HCT116 (cell line): ENCODE results near the gene ZSCAN16. TPM values are rescaled to one million over a fixed set of nuclear protein-coding genes. Genes with fewer than 3 reads are reported as not detected.

ENCODE experiments used
- ATAC-seq: fragments of 200-7000 bp; cut with Tn5 transposase; 2 replicates; pipeline ENCODE4 v1.9.1; 2020; ENCODE audit warnings: mild to moderate bottlenecking, moderate library complexity
- BruUV-seq: library from RNA; stranded (reverse); fragments of 400-500 nt; replicated peaks from 2 replicates; lab custom pipeline; 2021; lab: Mats Ljungman, UMichigan
- CTCF ChIA-PET: fragments of 300-600 bp; sonication (Branson Sonifier 250); formaldehyde crosslinking; loops from one replicate; lab custom pipeline; 2021; ENCODE audit warnings: antibody characterized with exemption; lab: Charles Lee
- POLR2A ChIA-PET: fragments of 300-600, 350-600 bp; sonication (Branson Sonifier 250); formaldehyde crosslinking; loops from one replicate; lab custom pipeline; 2021; ENCODE audit warnings: antibody characterized with exemption; lab: Charles Lee
- RAD21 ChIA-PET, 2 experiments: fragments of 300-600 bp; sonication (Branson Sonifier 250); formaldehyde crosslinking; loops; one replicate each; lab custom pipeline; 2023; ENCODE audit warnings: low total read pairs in 2 of 2; ENCODE audit not compliant: uncharacterized antibody in 2 of 2, unreplicated experiment in 2 of 2, low non-redundant PET in 1 of 2; lab: Charles Lee
- DNase-seq: peaks from one replicate; pipeline ENCODE4 v3.0.0-alpha.2; 2010; ENCODE audit warnings: low read depth, low spot score
- H2AFZ ChIP-seq: fragments of 200-600 bp; shearing (Covaris generic), sonication (generic); 2 replicates; pipeline ENCODE4 v1.6.1; 2017; ENCODE audit warnings: low read depth, mixed run types, mixed read lengths, antibody characterized with exemption, low read length; ENCODE audit not compliant: poor library complexity, severe bottlenecking
- H3K27ac ChIP-seq: 2 replicates; pipeline ENCODE4 v1.5.1; 2012; ENCODE audit warnings: low read depth, low read length
- H3K27me3 ChIP-seq: fragments of 200-600 bp; sonication (generic); 2 replicates; pipeline ENCODE4 v1.6.1; 2016; ENCODE audit warnings: mixed run types, low read length, mixed read lengths; ENCODE audit not compliant: insufficient read depth
- H3K36me3 ChIP-seq, 2 experiments: fragments of 200-500 bp in 1 of 2; fragments of 200-600 bp in 1 of 2; sonication (Bioruptor generic) in 1 of 2; sonication (generic) in 1 of 2; 2 replicates each; pipeline versions ENCODE4 v1.5.1 to v1.6.1; 2014 to 2016; ENCODE audit warnings: low read length in 2 of 2, inconsistent platforms in 1 of 2, mixed read lengths in 1 of 2, mixed run types in 1 of 2; ENCODE audit not compliant: insufficient read depth in 2 of 2, control insufficient read depth in 1 of 2
- H3K4me1 ChIP-seq, 2 experiments: fragments of 200-600 bp in 1 of 2; sonication (generic) in 1 of 2; 2 replicates each; pipeline versions ENCODE4 v1.5.1 to v1.6.1; 2012 to 2017; ENCODE audit warnings: low read length in 2 of 2, inconsistent platforms in 1 of 2, mild to moderate bottlenecking in 1 of 2, mixed read lengths in 1 of 2, mixed run types in 1 of 2, moderate library complexity in 1 of 2; ENCODE audit not compliant: insufficient read depth in 2 of 2, control insufficient read depth in 1 of 2
- H3K4me2 ChIP-seq: fragments of 200-600 bp; sonication (generic); 2 replicates; pipeline ENCODE4 v1.6.1; 2017; ENCODE audit warnings: mixed run types, low read length, mixed read lengths
- H3K4me3 ChIP-seq, 2 experiments: fragments of 200-600 bp in 1 of 2; sonication (generic) in 1 of 2; replicated peaks in 1 of 2; 2 replicates each; pipeline ENCODE4 v1.5.1; 2011 to 2016; ENCODE audit warnings: low read length in 2 of 2, control low read depth in 1 of 2, low read depth in 1 of 2, mild to moderate bottlenecking in 1 of 2, mixed read lengths in 1 of 2, mixed run types in 1 of 2
- H3K79me2 ChIP-seq: fragments of 200-600 bp; sonication (generic); 2 replicates; pipeline ENCODE4 v1.6.1; 2017; ENCODE audit warnings: mild to moderate bottlenecking, mixed run types, low read length, moderate library complexity, mixed read lengths; ENCODE audit not compliant: insufficient read depth
- H3K9ac ChIP-seq: fragments of 200-600 bp; sonication (generic); 2 replicates; pipeline ENCODE4 v1.6.1; 2016; ENCODE audit warnings: low read length, mixed read lengths
- H3K9me2 ChIP-seq: fragments of 200-600 bp; sonication (generic), shearing (Covaris generic); 2 replicates; pipeline ENCODE4 v1.6.1; 2017; ENCODE audit warnings: mixed run types, mild to moderate bottlenecking, moderate library complexity; ENCODE audit not compliant: insufficient read depth
- H3K9me3 ChIP-seq, 2 experiments: fragments of 200-500 bp in 1 of 2; fragments of 200-600 bp in 1 of 2; sonication (Bioruptor generic) in 1 of 2; sonication (generic) in 1 of 2; 2 replicates each; pipeline ENCODE4 v1.6.1; 2014 to 2017; ENCODE audit warnings: low read length in 2 of 2, mixed read lengths in 2 of 2, inconsistent platforms in 1 of 2, low read depth in 1 of 2, mild to moderate bottlenecking in 1 of 2, mixed run types in 1 of 2, moderate library complexity in 1 of 2; ENCODE audit not compliant: control insufficient read depth in 1 of 2, insufficient read depth in 1 of 2
- H4K20me1 ChIP-seq: fragments of 200-600 bp; sonication (generic), shearing (Covaris generic); 2 replicates; pipeline ENCODE4 v1.6.1; 2017; ENCODE audit warnings: mixed run types, mild to moderate bottlenecking, moderate library complexity; ENCODE audit not compliant: insufficient read depth
- CEBPB ChIP-seq: IDR thresholded peaks from 2 replicates; pipeline ENCODE4 v1.6.1; 2012; ENCODE audit warnings: low read depth
- ELF1 ChIP-seq: IDR thresholded peaks from 2 replicates; pipeline ENCODE4 v1.6.1; 2012; ENCODE audit warnings: low read depth, borderline replicate concordance
- POLR2A ChIP-seq: IDR thresholded peaks from 2 replicates; pipeline ENCODE4 v1.7.0; 2011; ENCODE audit warnings: borderline replicate concordance; ENCODE audit not compliant: insufficient read depth, insufficient read length; ENCODE audit errors: extremely low read depth
- POLR2AphosphoS5 ChIP-seq: IDR thresholded peaks from 2 replicates; pipeline ENCODE4 v1.6.1; 2011; ENCODE audit warnings: mild to moderate bottlenecking, low read depth, low read length, moderate library complexity
- SRF ChIP-seq: IDR thresholded peaks from 2 replicates; pipeline ENCODE4 v1.6.1; 2012; ENCODE audit warnings: low read depth
- TCF7L2 ChIP-seq: IDR thresholded peaks from 2 replicates; pipeline ENCODE4 v1.7.0; 2011; ENCODE audit warnings: borderline replicate concordance, inconsistent platforms; ENCODE audit not compliant: insufficient read depth, insufficient read length; ENCODE audit errors: extremely low read depth
- YY1 ChIP-seq: IDR thresholded peaks from 2 replicates; pipeline ENCODE4 v1.6.1; 2011; ENCODE audit warnings: low read length, low read depth, moderate library complexity, mild to moderate bottlenecking; ENCODE audit not compliant: insufficient replicate concordance; ENCODE audit errors: extremely low read depth
- intact Hi-C: fragments of 100-400 bp; cut with micrococcal nuclease; formaldehyde crosslinking; loops from 2 replicates; pipeline ENCODE4 v1.10.0; 2022
- total RNA-seq: library from RNA; stranded (reverse); gene quantifications from one replicate; pipeline ENCODE4 v1.2.1, GENCODE V29; 2021; ENCODE audit not compliant: unreplicated experiment
- TF ChIP-seq, protein P1 (sequence below): IDR thresholded peaks from 2 replicates; pipeline ENCODE4 v1.6.1; 2011; ENCODE audit warnings: mild to moderate bottlenecking, low read length, moderate library complexity; ENCODE audit not compliant: insufficient replicate concordance; ENCODE audit errors: extremely low read depth

ZSCAN16 gene
- total RNA-seq, 1 experiment from 2014 or later, result 5.0 TPM

GRCh38 chr6:28105245-28105639, 19.2 kb upstream of the ZSCAN16 start:
- POLR2A ChIA-PET, result interaction anchor here (0.9 to 1.0 kb wide), 2 partner anchors 251 to 267 kb away, joined by 3 to 4 read pairs; a partner anchor contains a TSS
- no peaks in the 10 kb centered on the region for H4K20me1 ChIP-seq
- no peak for TF ChIP-seq SRF
- peak; percentile 19 for TF ChIP-seq TCF7L2
- TF ChIP-seq, all 23 proteins: peak for 1
- peak overlapping the region; percentile 58 for H3K4me2 ChIP-seq
- DNase-seq (no peak), ATAC-seq (peak; percentile 39)
- no peaks in the 10 kb centered on the region for H3K79me2 ChIP-seq
- intact Hi-C loops, result no loop called here
- H3K4me3 ChIP-seq, result peak overlapping the region; percentile 49 to 56
- peak overlapping the region; percentile 76 for H3K27ac ChIP-seq
- no peaks in the 10 kb centered on the region for H3K27me3 ChIP-seq
- H3K36me3 ChIP-seq, result no peaks in the 10 kb centered on the region
- BruUV-seq, result TSS peak; percentile 88
- no peak overlapping the region for H2AFZ ChIP-seq
- H3K4me1 ChIP-seq, result peaks cover 0 to 5% of the 10 kb centered on the region in 2 experiments; a peak in 2 of 4 replicates
- no peaks in the 10 kb centered on the region for H3K9me3 ChIP-seq
- H3K9me2 ChIP-seq, result no peaks in the 10 kb centered on the region
- ChIA-PET CTCF (interaction anchor here (1.0 kb wide), 1 partner anchor 36 kb away, joined by 3 read pairs; the partner anchor contains the start of gene ZKSCAN8), RAD21 (no interaction called here)
- peak overlapping the region; percentile 64 for H3K9ac ChIP-seq

GRCh38 chr6:28107506-28107905, 16.9 kb upstream of the ZSCAN16 start:
- TF ChIP-seq, protein P1, sequence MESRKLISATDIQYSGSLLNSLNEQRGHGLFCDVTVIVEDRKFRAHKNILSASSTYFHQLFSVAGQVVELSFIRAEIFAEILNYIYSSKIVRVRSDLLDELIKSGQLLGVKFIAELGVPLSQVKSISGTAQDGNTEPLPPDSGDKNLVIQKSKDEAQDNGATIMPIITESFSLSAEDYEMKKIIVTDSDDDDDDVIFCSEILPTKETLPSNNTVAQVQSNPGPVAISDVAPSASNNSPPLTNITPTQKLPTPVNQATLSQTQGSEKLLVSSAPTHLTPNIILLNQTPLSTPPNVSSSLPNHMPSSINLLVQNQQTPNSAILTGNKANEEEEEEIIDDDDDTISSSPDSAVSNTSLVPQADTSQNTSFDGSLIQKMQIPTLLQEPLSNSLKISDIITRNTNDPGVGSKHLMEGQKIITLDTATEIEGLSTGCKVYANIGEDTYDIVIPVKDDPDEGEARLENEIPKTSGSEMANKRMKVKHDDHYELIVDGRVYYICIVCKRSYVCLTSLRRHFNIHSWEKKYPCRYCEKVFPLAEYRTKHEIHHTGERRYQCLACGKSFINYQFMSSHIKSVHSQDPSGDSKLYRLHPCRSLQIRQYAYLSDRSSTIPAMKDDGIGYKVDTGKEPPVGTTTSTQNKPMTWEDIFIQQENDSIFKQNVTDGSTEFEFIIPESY, result no peak
- TF ChIP-seq POLR2AphosphoS5, result no peak
- no peak for TF ChIP-seq TCF7L2
- TF ChIP-seq ELF1, result no peak
- no peak for TF ChIP-seq CEBPB
- no peak for TF ChIP-seq YY1
- TF ChIP-seq POLR2A, result no peak

More at GRCh38 chr6:28107506-28107905, 16.9 kb upstream of the ZSCAN16 start:
- H4K20me1 ChIP-seq, result no peaks in the 10 kb centered on the region
- no peak overlapping the region for H3K4me3 ChIP-seq
- no peak overlapping the region for H3K27ac ChIP-seq
- no TSS peak for BruUV-seq
- H3K27me3 ChIP-seq, result no peaks in the 10 kb centered on the region
- H3K4me2 ChIP-seq, result no peak overlapping the region
- no peaks in the 10 kb centered on the region for H3K9me2 ChIP-seq
- DNase-seq, result no peak
- no peak for ATAC-seq
- no peaks in the 10 kb centered on the region for H3K79me2 ChIP-seq
- ChIA-PET RAD21 (no interaction called here), CTCF (no interaction called here), POLR2A (no interaction called here)
- H3K36me3 ChIP-seq, result no peaks in the 10 kb centered on the region
- no peaks in the 10 kb centered on the region for H3K9me3 ChIP-seq
- peaks cover 0 to 5% of the 10 kb centered on the region in 2 experiments; a peak in 2 of 4 replicates for H3K4me1 ChIP-seq
- H2AFZ ChIP-seq, result no peak overlapping the region
- no peak overlapping the region for H3K9ac ChIP-seq
- intact Hi-C loops, result no loop called here
